Left ventricle myocardium superior (tissue), 1 donor: ENCODE results near the gene TSR3. TPM values are rescaled to one million over a fixed set of nuclear protein-coding genes. Genes with fewer than 3 reads are reported as not detected.

ENCODE experiments used
- ATAC-seq: fragments of 200-7000 bp; cut with Tn5 transposase; one replicate; pipeline ENCODE4 v1.9.1; 2020; ENCODE audit warnings: mild to moderate bottlenecking, moderate library complexity
- DNase-seq: peaks from one replicate; pipeline ENCODE4 v3.0.0-alpha.2; 2020
- intact Hi-C: fragments of 100-400 bp; cut with micrococcal nuclease; formaldehyde crosslinking; loops from one replicate; pipeline ENCODE4 v1.11.0; 2022
- total RNA-seq: library from RNA; stranded (reverse); fragmentation: NEBNext Ultra II Directional; extraction: Animal tissue kit (Norgen Biotek cat#: 25700); gene quantifications from one replicate; pipeline ENCODE4 v1.2.1, GENCODE V29; 2021
- donor health status: DM: no; HTN: yes; CAD: no; lungs with severe emphysema.

TSR3 gene
- total RNA-seq, 1 donor from 2014 or later = 55.9 TPM

DNA sequence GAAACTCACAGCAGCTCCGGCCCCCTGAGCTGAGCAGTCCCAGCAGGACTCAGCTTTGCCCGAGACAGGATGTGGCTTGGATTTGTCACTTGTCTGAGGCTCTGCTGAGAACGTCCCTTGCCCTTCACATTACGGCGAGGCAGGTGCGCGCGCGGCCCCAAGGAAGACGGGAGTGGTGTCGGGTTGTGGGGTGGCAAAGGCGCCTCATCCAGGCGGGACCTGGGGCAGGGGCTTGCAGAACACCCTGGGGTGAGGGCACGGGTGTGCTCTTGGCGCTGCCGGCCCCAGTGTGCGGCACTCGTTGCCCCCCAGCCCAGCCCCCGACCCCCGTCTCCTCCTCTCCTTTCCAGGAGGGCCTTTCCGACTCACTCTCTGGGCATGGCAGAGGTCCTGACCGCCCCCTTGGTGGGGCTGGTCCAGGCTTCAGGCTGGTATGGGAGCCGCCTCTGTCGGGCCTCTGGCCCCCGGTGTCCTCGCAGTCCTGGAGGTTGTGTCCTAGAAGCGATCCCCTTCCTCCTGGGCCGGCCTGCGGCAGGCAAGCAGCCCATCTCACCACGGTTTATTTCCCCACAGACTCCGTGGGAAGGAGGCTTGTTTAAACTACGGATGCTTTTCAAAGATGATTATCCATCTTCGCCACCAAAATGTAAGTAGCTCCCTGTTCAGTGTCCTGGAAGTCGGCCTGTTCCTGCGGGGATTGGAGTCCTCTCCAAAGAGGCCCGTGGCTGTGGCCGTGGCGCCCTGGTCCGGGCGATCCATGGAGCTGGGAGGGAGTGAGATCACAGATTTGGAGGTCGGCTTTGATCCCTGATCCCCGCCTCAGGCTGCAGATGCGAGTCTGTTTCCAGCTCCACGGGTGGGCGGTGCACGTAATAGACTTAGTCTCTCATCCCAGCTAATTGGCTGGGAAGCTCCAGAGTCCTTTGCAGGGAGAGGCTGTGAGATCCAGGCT lies 36.3 kb downstream of the TSR3 start:
- DNase-seq (no peak), ATAC-seq (no peak)
- intact Hi-C loops = no loop called here

GRCh38 chr16:1314399-1315068 lies 37.1 kb downstream of the TSR3 start:
- intact Hi-C loops = no loop called here
- DNase-seq (no peak), ATAC-seq (no peak)

GRCh38 chr16:1313721-1314369 lies 37.8 kb downstream of the TSR3 start:
- no peak for DNase-seq
- intact Hi-C loops = no loop called here
- no peak for ATAC-seq

DNA sequence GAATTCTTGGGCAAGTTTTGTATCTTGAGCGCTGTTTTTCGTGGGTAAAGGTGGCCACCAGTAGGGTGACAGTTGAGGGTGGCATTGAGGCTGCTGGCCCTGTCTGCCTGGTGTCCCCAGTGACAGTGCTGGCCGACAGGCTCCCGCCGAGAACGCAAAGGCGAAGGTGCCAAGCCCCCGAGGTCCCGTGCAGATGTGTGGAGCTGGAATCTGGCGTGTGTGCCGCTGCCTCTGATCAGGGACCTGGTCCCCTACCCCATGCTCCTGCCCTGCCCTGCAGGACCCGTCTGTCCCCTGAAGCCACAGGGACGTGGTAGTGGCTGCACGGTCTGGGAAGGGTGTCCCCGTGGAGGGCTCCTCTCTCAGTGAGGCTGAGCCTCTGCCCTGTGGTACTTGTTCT lies 38.8 kb downstream of the TSR3 start:
- DNase-seq = no peak
- intact Hi-C loops = no loop called here
- no peak for ATAC-seq

- intact Hi-C loops = no loop called here
- DNase-seq (no peak), ATAC-seq (no peak)
These were observed 39.2 kb downstream of the TSR3 start for GRCh38 chr16:1312467-1312816.

GRCh38 chr16:1311738-1312466 lies 39.8 kb downstream of the TSR3 start:
- DNase-seq (peak; percentile 70), ATAC-seq (peak; percentile 61)
- intact Hi-C loops = no loop called here

GRCh38 chr16:1311212-1311737 lies 40.4 kb downstream of the TSR3 start:
- ATAC-seq (peak; percentile 0), DNase-seq (no peak)
- intact Hi-C loops = no loop called here

DNA sequence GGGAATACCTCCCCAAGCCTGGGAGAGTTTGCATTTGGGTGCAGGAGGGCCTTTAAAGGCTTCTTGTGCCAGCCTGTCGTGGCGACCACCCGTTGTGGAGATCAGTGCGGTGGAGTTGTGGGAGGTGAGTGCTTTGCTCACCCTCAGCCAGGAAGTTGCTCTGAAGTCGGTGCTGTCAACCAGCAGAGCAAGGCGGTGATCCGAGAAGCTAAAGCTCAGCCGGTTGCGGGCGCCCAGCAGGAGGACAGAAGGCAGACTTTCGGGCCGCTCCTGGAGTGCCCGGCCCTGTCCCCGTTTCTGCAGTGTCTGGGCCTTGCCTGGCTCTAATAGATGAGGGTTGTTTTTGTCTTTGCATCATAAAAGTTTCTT lies 40.9 kb downstream of the TSR3 start:
- DNase-seq = no peak
- intact Hi-C loops = no loop called here
- ATAC-seq = no peak

DNA sequence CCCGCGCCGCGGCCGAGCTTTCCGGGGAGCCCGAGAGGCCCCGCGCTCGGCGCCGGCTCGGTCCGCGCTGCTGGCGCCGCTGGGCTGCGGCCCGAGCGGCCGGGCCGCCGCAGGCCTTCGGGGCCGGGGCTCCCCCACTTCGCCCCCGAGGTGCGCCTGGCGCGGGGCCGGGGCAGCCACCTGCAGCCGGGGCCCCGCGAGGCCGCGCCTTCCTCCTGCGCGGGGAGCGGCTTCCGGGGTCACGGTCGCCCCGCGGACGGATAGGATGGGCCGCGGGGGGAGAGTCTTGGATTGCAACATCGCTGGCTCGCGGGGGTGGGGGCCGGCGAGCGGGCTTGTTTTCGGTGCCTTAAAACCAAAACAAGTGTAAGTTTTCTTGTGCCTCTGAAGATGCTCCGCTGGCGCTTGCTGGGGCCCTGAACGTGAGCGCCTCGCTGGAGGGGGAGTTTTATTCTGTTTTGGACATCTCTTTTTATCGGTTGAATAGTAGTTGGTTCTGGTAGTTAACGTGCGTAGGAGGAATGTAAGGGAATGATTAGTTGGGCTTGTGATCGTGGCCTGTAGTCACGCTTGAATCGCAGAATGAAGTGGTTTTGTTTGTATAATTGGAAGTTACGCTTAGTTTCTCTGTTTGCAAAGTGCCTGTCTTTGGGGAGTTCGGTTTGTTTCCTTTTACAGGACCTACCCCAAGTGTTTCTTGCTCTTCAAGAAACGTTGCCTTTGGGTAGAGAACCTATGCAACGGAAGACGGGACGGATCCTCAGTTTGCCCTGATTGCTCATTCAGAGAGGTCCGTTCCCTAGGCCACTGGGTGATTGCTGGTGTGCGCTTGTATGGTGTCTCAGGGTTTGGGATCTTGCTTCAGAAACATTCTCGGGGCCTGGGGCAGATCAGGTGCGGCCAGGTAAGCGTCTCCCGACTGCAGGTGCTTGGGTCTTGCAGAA lies 41.5 kb downstream of the TSR3 start:
- ATAC-seq (no peak), DNase-seq (peak; percentile 75)

DNA sequence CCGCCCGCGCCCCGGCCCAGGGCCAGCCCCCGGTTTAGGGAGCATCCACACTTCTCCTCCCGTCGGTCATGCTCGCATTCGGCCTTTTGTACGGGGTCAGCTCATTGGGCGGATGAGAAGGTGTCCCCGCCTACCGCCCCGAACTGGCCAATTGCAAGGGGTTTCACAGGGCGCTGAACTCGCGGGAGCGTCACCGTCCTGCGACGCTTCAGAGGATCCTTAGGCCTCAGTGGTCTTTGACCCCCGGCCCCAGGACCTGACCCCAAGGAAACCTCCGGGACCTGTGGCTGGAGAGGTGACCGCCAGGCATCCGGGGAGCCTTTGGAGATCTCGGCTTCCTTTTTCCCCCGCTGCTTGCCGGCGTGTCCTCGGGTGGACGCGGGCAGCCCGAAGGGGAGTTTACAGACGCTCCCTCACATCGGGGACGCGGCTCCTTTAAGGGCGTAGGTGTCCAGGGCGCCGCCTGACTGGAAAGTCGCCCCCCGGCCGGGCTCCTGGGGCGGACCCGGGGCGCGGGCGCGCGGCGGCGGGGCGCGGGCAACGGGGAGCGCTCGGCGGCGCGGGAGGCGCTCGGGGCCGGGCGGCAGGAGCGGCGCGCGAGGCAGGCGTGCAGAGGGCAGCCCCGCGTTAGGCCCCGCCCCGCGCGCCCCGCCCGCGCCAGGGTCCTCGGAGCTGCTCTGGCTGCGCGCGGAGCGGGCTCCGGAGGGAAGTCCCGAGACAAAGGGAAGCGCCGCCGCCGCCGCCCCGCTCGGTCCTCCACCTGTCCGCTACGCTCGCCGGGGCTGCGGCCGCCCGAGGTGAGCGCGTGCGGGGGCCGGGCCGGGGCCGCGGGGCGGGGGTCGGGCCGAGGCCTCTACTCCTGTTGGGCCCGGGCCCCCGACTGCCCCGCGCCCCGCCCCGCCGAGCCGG lies 42.4 kb downstream of the TSR3 start, which contains the start of gene UBE2I:
Gene UBE2I, plus strand, starts transcription at position 660 of the 909 bp plus-strand sequence. CDS start 4,395 bp downstream, outside the sequence.
- DNase-seq = peak; percentile 97
- intact Hi-C loops = no loop called here
- peak; percentile 86 for ATAC-seq

More for the DNA sequence above, 41.5 kb downstream of the TSR3 start:
- intact Hi-C loops = no loop called here

DNA sequence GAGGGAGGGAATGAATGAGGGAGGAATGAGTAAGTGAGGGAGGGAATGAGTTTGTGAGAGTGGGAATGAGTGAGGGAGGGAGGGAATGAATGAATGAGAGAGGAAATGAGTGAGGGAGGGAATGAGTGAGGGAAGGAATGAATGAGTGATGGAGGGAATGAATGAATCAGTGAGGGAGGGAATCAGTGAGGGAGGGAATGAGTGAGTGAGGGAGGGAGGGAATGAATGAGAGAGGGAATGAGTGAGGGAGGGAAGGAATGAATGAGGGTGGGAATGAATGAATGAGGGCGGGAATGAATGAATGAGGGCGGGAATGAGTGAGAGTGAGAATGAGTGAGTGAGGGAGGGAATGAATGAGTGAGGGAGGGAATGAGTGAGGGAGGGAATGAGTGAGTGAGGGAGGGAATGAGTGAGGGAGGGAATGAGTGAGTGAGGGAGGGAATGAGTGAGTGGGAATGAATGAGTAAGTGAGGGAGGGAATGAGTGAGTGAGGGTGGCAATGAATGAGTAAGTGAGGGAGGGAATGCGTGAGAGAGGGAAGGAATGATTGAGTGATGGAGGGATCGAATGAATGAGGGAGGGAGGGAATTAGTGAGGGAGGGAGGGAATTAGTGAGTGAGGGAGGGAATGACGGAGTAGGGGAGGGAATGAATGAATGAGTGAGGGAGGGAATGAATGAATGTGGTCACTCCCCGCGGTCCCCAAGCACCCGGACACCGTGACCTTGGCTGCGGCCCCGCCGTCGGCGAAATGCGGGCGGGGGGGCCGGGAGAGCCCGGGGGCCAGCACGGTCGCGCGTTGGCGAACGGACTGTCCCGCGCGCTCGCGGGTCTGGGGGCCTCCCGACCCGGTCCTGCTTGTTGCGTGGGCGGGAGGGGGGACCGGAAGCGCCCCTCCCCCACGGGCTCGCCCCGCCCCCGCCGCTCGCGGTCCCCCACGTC lies 43.4 kb downstream of the TSR3 start:
- ATAC-seq (no peak), DNase-seq (no peak)
- intact Hi-C loops = no loop called here

GRCh38 chr16:1306334-1306733 lies 45.3 kb downstream of the TSR3 start:
- no peak for DNase-seq
- intact Hi-C loops = no loop called here
- no peak for ATAC-seq

GRCh38 chr16:1305823-1306222 lies 45.9 kb downstream of the TSR3 start:
- DNase-seq (no peak), ATAC-seq (no peak)
- intact Hi-C loops = no loop called here

GRCh38 chr16:1301562-1301961 lies 50.1 kb downstream of the TSR3 start:
- intact Hi-C loops = no loop called here
- no peak for DNase-seq
- no peak for ATAC-seq

GRCh38 chr16:1300664-1301476 lies 50.8 kb downstream of the TSR3 start:
- DNase-seq (peak; percentile 83), ATAC-seq (peak; percentile 74)
- intact Hi-C loops = no loop called here
